Suprapubic skin (tissue), 4 donors: ENCODE data around the gene METTL17. TPM values are rescaled to one million over a fixed set of nuclear protein-coding genes. Genes with fewer than 3 reads are reported as not detected.
A peak's percentile ranks its signal among the peaks of the same experiment; 100 is the strongest.
"Not testable (repeated sequence)": the region's sequence is repeated elsewhere in the genome, so short reads cannot be mapped to it uniquely, and the experiment has no call there.

ENCODE experiments used
- DNase-seq, 2 donors: peaks; one replicate each; pipeline ENCODE4 v3.0.0-alpha.2; 2019; ENCODE audit warnings: low spot score in 2 of 2
- H3K27ac ChIP-seq: fragments of 200-600 bp; sonication (generic); one replicate; pipeline ENCODE4 v1.5.1; 2019
- H3K27me3 ChIP-seq: fragments of 200-600 bp; sonication (generic); one replicate; pipeline ENCODE4 v1.5.1; 2019
- H3K36me3 ChIP-seq: fragments of 200-600 bp; sonication (generic); one replicate; pipeline ENCODE4 v1.5.1; 2019
- H3K4me1 ChIP-seq: fragments of 200-600 bp; sonication (generic); one replicate; pipeline ENCODE4 v1.5.1; 2019
- H3K4me3 ChIP-seq: fragments of 200-600 bp; sonication (generic); one replicate; pipeline ENCODE4 v1.5.1; 2019; ENCODE audit warnings: mild to moderate bottlenecking
- H3K9me3 ChIP-seq: fragments of 200-600 bp; sonication (generic); one replicate; pipeline ENCODE4 v1.5.1; 2019
- CTCF ChIP-seq, 2 donors: fragments of 200-600 bp in 1 of 2; fragments of 450-650 bp in 1 of 2; sonication (generic) in 1 of 2; IDR thresholded peaks; one replicate each; pipeline ENCODE4 v1.5.1; 2016 to 2019; ENCODE audit warnings: antibody characterized with exemption in 2 of 2, mild to moderate bottlenecking in 1 of 2, moderate library complexity in 1 of 2
- EP300 ChIP-seq: sonication (generic); formaldehyde crosslinking; IDR thresholded peaks from one replicate; pipeline ENCODE4 v1.6.1; 2017; ENCODE audit warnings: antibody characterized with exemption
- POLR2A ChIP-seq, 2 donors: fragments of 450-650 bp; IDR thresholded peaks; one replicate each; pipeline ENCODE4 v1.6.1; 2017; ENCODE audit warnings: antibody characterized with exemption in 2 of 2, mild to moderate bottlenecking in 2 of 2, moderate library complexity in 2 of 2
- POLR2AphosphoS5 ChIP-seq, 3 donors: sonication (generic); formaldehyde crosslinking; IDR thresholded peaks; one replicate each; pipeline ENCODE4 v1.6.1; 2017; ENCODE audit warnings: antibody characterized with exemption in 3 of 3
- WGBS: methylation state at CpG from one replicate; pipeline ENCODE4 v1.1.5; 2018; 5-methylcytosine and 5-hydroxymethylcytosine counted together
- total RNA-seq, 4 donors: library from RNA; depleted of rRNA; stranded (reverse); fragments of >200 nt; gene quantifications; one replicate each; pipeline ENCODE4 v1.1.0, GENCODE V29; 2016

The METTL17 gene
- total RNA-seq, 4 donors from 2014 or later: 64.9 to 332 (median 96.3) TPM

- peak within 1 kb of the TSS; percentile 87 for H3K27ac ChIP-seq
- WGBS: 33% methylated on average over 6 of the region's 6 CpGs
- peaks cover 34% of the 10 kb centered on the region for H3K4me1 ChIP-seq
- H3K4me3 ChIP-seq: peak within 1 kb of the TSS; percentile 23
- TF ChIP-seq POLR2AphosphoS5 (IDR thresholded peaks at IDR 0.05) (no peak), POLR2A (IDR thresholded peaks at IDR 0.05) (no peak)
- H3K27me3 ChIP-seq: no peaks in the 10 kb centered on the region
- H3K9me3 ChIP-seq: no peaks in the 10 kb centered on the region
- H3K36me3 ChIP-seq: peaks cover 37% of the 10 kb centered on the region
- peak in 1 of 2 donors; percentile 83 for DNase-seq
Observed at GRCh38 chr14:20998674-20999366, 9.0 kb downstream of the METTL17 start, which contains the start of gene SLC39A2. TSS of gene SLC39A2 (plus strand) at chr14:20999293. CDS start at chr14:20999447, 154 bp downstream.

- Histone ChIP-seq H3K4me3 (no peak overlapping the region), H3K36me3 (peaks cover 29% of the 10 kb centered on the region), H3K4me1 (peaks cover 34% of the 10 kb centered on the region), H3K27ac (peak overlapping the region; percentile 87), H3K27me3 (no peaks in the 10 kb centered on the region), H3K9me3 (no peaks in the 10 kb centered on the region)
- no peak for TF ChIP-seq CTCF (IDR thresholded peaks at IDR 0.05)
- TF ChIP-seq POLR2AphosphoS5 (IDR thresholded peaks at IDR 0.05): no peak
- TF ChIP-seq EP300: no peak
- no peak for TF ChIP-seq POLR2A (IDR thresholded peaks at IDR 0.05)
- 61% methylated on average over 4 of the region's 4 CpGs for WGBS
- no peak for DNase-seq
Observed at GRCh38 chr14:20999591-20999990, 9.8 kb downstream of the METTL17 start.

GRCh38 chr14:21001218-21001617 lies 11.4 kb downstream of the METTL17 start:
- 65% methylated on average over 6 of the region's 7 CpGs for WGBS

GRCh38 chr14:21003788-21004346 lies 14.1 kb downstream of the METTL17 start:
- Histone ChIP-seq H3K4me1 (peaks cover 12% of the 10 kb centered on the region), H3K36me3 (no peaks in the 10 kb centered on the region), H3K4me3 (no peak overlapping the region), H3K27me3 (no peaks in the 10 kb centered on the region), H3K9me3 (no peaks in the 10 kb centered on the region), H3K27ac (no peak overlapping the region)
- WGBS: 88% methylated on average over 14 of the region's 14 CpGs
- no peak for DNase-seq
- TF ChIP-seq CTCF (IDR thresholded peaks at IDR 0.05) (no peak), POLR2AphosphoS5 (IDR thresholded peaks at IDR 0.05) (no peak), EP300 (no peak), POLR2A (IDR thresholded peaks at IDR 0.05) (no peak)

More at GRCh38 chr14:21001218-21001617, 11.4 kb downstream of the METTL17 start:
- Histone ChIP-seq H3K4me1 (peaks cover 34% of the 10 kb centered on the region), H3K9me3 (no peaks in the 10 kb centered on the region), H3K36me3 (peaks cover 13% of the 10 kb centered on the region), H3K27ac (no peak overlapping the region), H3K27me3 (no peaks in the 10 kb centered on the region), H3K4me3 (no peak overlapping the region)
- no peak for DNase-seq
- TF ChIP-seq EP300: no peak
- TF ChIP-seq POLR2A (IDR thresholded peaks at IDR 0.05): no peak
- no peak for TF ChIP-seq CTCF (IDR thresholded peaks at IDR 0.05)
- TF ChIP-seq POLR2AphosphoS5 (IDR thresholded peaks at IDR 0.05): no peak

- not testable (repeated sequence) for H3K9me3 ChIP-seq, H3K4me3 ChIP-seq, H3K4me1 ChIP-seq, H3K36me3 ChIP-seq, H3K27me3 ChIP-seq, DNase-seq, H3K27ac ChIP-seq
- 83% methylated on average over 3 of the region's 3 CpGs for WGBS
Observed at GRCh38 chr14:21009721-21010120, 19.9 kb downstream of the METTL17 start.

- DNase-seq: peak in 1 of 2 donors; percentile 1
- no peak overlapping the region for H3K4me3 ChIP-seq
- no peaks in the 10 kb centered on the region for H3K9me3 ChIP-seq
- TF ChIP-seq EP300 (no peak), POLR2A (IDR thresholded peaks at IDR 0.05) (no peak), POLR2AphosphoS5 (IDR thresholded peaks at IDR 0.05) (no peak), CTCF (IDR thresholded peaks at IDR 0.05) (no peak)
- H3K27ac ChIP-seq: no peak overlapping the region
- H3K27me3 ChIP-seq: no peaks in the 10 kb centered on the region
- H3K4me1 ChIP-seq: peaks cover 9% of the 10 kb centered on the region
- WGBS: 83% methylated on average over 1 of the region's 1 CpG
- H3K36me3 ChIP-seq: peaks cover 1% of the 10 kb centered on the region
Observed at GRCh38 chr14:21011136-21011535, 21.4 kb downstream of the METTL17 start.
